Right atrium auricular region (tissue), 2 donors: ENCODE measurements around the gene NT5M. TPM values are rescaled to one million over a fixed set of nuclear protein-coding genes. Genes with fewer than 3 reads are reported as not detected.

Experiments used
- DNase-seq: peaks from one replicate; pipeline ENCODE4 v3.0.0-alpha.2; 2019; ENCODE audit warnings: low spot score
- H3K27ac ChIP-seq, 2 donors: fragments of 200-600 bp; sonication (generic); 1 replicate in 1 of 2; 2 replicates in 1 of 2; pipeline ENCODE4 v1.5.1; 2016 to 2019
- H3K27me3 ChIP-seq, 2 donors: fragments of 200-600 bp; sonication (generic); one replicate each; pipeline versions ENCODE4 v1.5.1 to v1.6.0; 2017 to 2019
- H3K36me3 ChIP-seq: fragments of 200-600 bp; sonication (generic); one replicate; pipeline ENCODE4 v1.5.1; 2016
- H3K4me1 ChIP-seq, 2 donors: fragments of 200-600 bp; sonication (generic); one replicate each; pipeline versions ENCODE4 v1.5.1 to v1.6.0; 2017 to 2019
- H3K4me3 ChIP-seq, 2 donors: fragments of 200-600 bp; sonication (generic); 1 replicate in 1 of 2; 2 replicates in 1 of 2; pipeline ENCODE4 v1.5.1; 2017 to 2019; ENCODE audit warnings: mild to moderate bottlenecking in 1 of 2, moderate library complexity in 1 of 2
- H3K9me3 ChIP-seq, 2 donors: fragments of 200-600 bp; sonication (generic); one replicate each; pipeline ENCODE4 v1.5.1; 2019
- total RNA-seq, 2 donors: library from RNA; depleted of rRNA; stranded (reverse); fragments of >200 nt; gene quantifications; one replicate each; pipeline ENCODE4 v1.1.0, GENCODE V29; 2016
- TF ChIP-seq, protein P1 (sequence below), 2 donors: fragments of 200-600 bp; sonication (generic); IDR thresholded peaks; one replicate each; pipeline ENCODE4 v1.5.1; 2019; ENCODE audit warnings: antibody characterized with exemption in 2 of 2

NT5M gene
- total RNA-seq, 2 donors from 2014 or later: 4.3 to 6.7 TPM

GRCh38 chr17:17361867-17362539 is 58.8 kb downstream of the NT5M start:
- DNase-seq: no peak
- TF ChIP-seq, protein P1, sequence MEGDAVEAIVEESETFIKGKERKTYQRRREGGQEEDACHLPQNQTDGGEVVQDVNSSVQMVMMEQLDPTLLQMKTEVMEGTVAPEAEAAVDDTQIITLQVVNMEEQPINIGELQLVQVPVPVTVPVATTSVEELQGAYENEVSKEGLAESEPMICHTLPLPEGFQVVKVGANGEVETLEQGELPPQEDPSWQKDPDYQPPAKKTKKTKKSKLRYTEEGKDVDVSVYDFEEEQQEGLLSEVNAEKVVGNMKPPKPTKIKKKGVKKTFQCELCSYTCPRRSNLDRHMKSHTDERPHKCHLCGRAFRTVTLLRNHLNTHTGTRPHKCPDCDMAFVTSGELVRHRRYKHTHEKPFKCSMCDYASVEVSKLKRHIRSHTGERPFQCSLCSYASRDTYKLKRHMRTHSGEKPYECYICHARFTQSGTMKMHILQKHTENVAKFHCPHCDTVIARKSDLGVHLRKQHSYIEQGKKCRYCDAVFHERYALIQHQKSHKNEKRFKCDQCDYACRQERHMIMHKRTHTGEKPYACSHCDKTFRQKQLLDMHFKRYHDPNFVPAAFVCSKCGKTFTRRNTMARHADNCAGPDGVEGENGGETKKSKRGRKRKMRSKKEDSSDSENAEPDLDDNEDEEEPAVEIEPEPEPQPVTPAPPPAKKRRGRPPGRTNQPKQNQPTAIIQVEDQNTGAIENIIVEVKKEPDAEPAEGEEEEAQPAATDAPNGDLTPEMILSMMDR (IDR thresholded peaks at IDR 0.05): no peak
- Histone ChIP-seq H3K27me3 (no peaks in the 10 kb centered on the region), H3K4me1 (peaks cover 0 to 7% of the 10 kb centered on the region in 2 donors), H3K27ac (peak overlapping the region in 1 of 2 donors; percentile 56), H3K36me3 (no peaks in the 10 kb centered on the region), H3K9me3 (no peaks in the 10 kb centered on the region), H3K4me3 (no peak overlapping the region)

DNA sequence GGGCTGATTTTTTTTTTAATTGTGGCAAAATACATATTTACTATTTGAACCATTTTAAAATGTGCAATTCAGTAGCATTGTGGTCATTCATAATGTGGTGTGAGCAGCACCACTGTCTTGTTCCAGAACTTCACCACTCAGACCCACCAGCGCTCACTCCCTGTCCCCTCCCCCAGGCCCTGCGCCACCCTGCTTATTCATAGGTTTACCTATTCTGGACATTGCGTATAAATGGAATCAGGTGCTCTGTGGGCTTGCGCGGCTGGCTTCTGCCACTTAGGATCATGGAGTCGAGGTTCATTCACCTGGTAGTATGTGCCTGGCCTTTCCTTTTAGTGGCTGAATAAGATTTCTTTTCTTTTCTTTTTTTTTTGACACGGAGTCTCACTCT is 59.4 kb downstream of the NT5M start:
- TF ChIP-seq, protein P1 (IDR thresholded peaks at IDR 0.05): no peak
- Histone ChIP-seq H3K4me1 (peaks cover 0 to 7% of the 10 kb centered on the region in 2 donors), H3K27me3 (no peaks in the 10 kb centered on the region), H3K9me3 (no peaks in the 10 kb centered on the region), H3K27ac (peak overlapping the region; percentile 26 to 56), H3K4me3 (no peak overlapping the region), H3K36me3 (no peaks in the 10 kb centered on the region)
- no peak for DNase-seq

DNA sequence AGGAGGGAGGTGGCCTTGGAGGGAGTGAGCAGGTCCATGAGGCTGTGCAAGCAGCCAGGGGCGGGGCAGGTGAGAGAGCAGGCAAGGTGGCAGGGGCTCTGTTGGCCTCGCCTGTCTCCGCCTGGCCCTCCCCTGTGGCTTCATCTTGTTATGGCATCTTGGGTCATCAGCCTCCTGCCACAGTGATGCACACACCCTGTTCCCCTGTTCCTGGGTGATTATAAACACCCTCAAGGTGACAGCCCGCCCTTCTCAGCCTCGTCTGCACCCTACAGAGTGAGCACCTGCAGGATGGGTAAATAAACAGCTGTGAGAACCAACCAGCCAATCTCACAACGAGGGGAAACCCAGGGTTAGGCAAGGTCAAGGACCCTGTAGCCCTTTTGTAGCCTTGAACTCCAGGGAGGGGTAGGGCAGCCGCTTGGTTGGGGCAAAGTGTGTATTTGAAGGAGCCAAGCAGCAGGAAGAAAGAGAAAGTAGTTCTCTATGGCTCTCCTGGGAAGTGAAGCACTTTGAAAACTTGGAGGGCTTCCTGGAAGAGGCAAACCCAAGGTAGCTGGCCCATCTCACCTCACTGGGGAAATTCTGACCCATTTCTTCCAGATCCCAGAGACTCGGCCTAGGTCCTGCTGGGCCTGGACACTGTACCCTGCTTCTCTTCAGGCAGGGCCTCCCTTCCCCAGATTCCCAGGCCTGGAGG is 60.6 kb downstream of the NT5M start:
- Histone ChIP-seq H3K36me3 (no peaks in the 10 kb centered on the region), H3K4me1 (peaks cover 0 to 7% of the 10 kb centered on the region in 2 donors), H3K4me3 (no peak overlapping the region), H3K9me3 (no peaks in the 10 kb centered on the region), H3K27me3 (no peaks in the 10 kb centered on the region), H3K27ac (peak overlapping the region; percentile 27 to 29)
- no peak for DNase-seq
- TF ChIP-seq, protein P1 (IDR thresholded peaks at IDR 0.05): no peak

GRCh38 chr17:17364338-17364667 is 61.1 kb downstream of the NT5M start:
- no peak overlapping the region for H3K4me3 ChIP-seq
- no peaks in the 10 kb centered on the region for H3K27me3 ChIP-seq
- H3K27ac ChIP-seq: peak overlapping the region; percentile 27 to 29
- DNase-seq: no peak
- no peaks in the 10 kb centered on the region for H3K36me3 ChIP-seq
- peaks cover 0 to 7% of the 10 kb centered on the region in 2 donors for H3K4me1 ChIP-seq
- H3K9me3 ChIP-seq: no peaks in the 10 kb centered on the region
- TF ChIP-seq, protein P1 (IDR thresholded peaks at IDR 0.05): no peak

GRCh38 chr17:17365476-17366110 is 62.4 kb downstream of the NT5M start:
- no peak for DNase-seq
- TF ChIP-seq, protein P1 (IDR thresholded peaks at IDR 0.05): no peak
- H3K27me3 ChIP-seq: no peaks in the 10 kb centered on the region
- no peak overlapping the region for H3K4me3 ChIP-seq
- H3K9me3 ChIP-seq: no peaks in the 10 kb centered on the region
- H3K4me1 ChIP-seq: peaks cover 0 to 7% of the 10 kb centered on the region in 2 donors
- no peaks in the 10 kb centered on the region for H3K36me3 ChIP-seq
- no peak overlapping the region for H3K27ac ChIP-seq
